GM18873 (cell line): ENCODE results near the gene HEPACAM2.

Experiments used
- ATAC-seq: cut with Tn5 transposase; IDR thresholded peaks from one replicate; pipeline ENCODE4 v1.9.1; 2021; ENCODE audit warnings: mild to moderate bottlenecking, moderate library complexity, moderate number of reproducible peaks; ENCODE audit not compliant: unreplicated experiment, low FRiP score

The HEPACAM2 gene

DNA sequence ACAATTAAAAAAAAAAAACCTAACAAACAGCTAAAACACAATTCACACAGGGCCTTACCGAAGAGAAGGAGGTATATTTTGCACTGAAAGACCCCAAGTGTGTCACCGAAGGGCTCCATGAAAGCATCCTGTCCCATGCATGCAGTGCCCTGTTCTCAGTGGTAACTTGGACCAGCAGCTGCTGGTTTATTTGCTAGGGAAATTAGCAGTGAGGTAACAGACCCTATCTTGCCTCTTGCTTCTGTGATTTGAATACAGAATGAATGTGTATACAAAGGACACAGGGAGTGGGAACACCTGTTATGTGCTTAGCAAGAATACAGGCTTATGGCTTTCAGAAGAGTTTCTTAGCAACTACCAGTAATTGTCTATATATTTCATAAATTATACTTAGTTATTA is at the start of gene HEPACAM2:
TSS of gene HEPACAM2 (minus strand) at position 160 of the 400 bp plus-strand sequence.
- ATAC-seq = no peak

DNA sequence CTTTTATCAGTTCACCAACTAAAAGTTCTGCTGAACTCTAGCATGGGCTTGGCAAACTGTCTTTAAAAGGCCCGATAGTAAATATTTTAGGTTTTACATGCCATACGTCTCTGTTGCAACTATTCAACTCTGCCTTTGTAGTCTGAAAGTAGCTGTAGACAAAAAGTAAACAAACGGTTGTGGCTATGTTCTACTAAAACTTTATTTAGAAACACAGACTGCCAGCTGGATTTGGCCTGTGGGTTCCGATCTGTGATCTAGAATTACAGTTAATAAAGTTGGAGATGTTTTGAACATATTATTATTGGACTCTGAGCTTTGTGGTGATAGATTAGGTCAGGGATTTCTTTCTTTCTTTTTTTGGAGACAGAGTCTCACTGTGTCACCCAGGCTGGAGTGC is 39.0 kb upstream of the HEPACAM2 start:
- ATAC-seq = no peak

DNA sequence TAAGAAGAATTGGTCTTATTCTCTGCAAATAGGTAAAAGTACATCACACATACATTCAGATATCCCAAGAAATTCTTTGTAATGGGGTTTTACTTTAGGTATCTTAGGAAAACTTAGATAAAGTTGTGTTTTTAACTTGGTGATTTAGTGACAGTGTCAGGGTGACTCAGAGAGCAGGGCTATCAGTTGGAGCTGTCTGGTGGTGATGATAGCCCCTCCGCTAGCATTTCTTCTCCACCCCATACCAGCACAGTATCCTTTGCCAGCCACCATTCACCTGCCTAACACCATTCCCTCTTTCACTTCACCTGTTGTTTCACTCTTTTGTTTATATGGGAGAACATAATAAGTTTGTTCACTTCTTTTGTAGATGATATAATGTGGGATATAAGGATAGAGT is 36.3 kb upstream of the HEPACAM2 start:
- no peak for ATAC-seq

- ATAC-seq = no peak
Measured at GRCh38 chr7:93258661-93259060, 32.4 kb upstream of the HEPACAM2 start.

- ATAC-seq = no peak
Measured at GRCh38 chr7:93249491-93250148, 23.4 kb upstream of the HEPACAM2 start.

DNA sequence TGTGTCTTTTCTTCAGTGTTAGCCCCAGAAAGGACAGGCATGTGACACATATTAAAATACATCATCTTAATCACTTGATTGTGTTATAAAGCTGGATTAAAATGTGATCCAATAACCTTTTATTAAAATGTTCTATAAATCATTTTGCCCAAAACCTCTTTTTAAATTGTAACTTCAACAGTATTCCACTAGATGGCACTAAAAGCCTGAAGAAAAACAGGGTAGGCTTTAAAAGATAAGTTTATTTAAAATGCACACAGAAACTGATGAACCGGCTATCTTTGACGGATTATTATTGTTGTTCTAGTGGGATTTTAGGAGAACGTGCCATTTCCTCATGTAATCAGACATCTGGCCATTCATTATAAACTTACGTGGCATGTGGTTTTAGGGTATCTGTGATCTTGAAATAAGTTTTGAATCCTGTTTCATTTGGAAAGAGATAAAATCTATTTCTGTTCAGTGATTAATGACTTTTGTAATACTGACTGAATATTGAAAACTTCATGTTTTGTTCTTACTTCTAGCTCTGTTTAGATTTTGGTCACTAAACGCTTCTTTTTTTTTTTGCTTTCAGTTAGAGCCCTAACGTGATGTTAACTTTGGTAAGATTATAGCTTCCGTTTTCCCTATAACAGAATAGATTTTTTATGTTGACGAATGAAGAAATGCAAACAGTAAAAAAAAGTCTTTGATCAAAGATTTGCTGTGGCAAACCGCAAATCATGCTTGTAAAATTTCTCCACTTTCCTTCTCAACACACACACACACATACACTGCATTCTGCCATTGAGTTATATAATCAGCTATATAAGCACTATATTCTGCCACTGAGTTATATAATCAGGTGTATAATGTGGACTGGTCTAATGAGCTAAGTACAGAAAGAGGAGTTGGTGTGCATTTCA is 19.5 kb upstream of the HEPACAM2 start:
- ATAC-seq = no peak

DNA sequence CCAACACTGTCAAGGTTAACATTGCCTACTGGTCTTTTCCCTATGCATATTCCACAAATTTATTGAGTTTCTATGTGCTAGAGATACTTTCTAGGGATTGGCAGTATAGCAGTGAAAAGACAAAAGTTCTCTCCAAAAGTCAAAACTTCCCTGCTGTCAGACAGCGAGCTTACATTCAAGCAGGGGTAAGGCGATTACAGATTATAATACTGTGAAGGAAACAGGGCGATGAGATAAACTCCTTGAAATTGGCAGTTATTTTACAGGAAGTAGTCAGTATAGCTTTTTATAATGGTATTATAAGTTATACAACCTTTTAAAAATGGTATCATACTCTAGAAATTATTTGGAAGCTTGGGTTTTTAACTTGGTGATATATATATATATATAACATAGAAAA is 15.8 kb upstream of the HEPACAM2 start:
- no peak for ATAC-seq

DNA sequence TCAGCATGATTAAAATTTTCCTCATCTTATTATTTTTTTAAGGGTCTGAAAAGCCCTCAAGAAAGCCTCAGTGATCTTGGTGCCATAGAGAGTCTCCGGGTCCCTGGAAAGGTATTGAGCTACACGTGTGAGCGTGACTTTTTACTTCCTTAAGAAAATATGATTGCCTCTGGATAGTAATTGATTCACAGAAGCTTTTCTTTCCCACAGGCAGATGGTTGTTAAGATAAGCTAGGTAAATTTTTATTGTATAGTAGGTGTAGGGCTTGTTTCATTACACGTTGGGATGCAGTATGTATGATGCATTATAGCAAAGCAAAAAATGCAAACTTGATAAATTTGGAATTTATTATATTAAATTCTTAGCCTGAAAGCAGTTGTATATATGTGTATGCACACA is 13.6 kb upstream of the HEPACAM2 start:
- no peak for ATAC-seq

DNA sequence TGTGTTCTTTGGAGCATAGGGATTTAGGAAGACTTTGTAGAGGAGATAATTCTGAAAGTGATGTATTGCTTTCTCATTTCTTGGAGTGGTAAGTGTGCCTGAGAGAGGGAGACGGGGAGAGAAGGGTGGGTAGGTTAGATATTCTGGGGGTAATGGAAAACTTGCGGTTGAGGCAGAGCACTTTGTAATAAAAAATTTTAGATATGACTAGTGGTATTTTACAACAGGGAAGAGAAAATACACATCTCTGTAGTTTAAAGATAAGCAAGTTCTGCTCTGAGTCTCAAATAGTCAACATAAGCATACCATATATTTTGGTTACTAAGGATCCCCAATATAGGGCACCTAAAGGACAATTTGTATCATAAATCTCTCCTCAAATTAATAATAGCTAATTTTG is 12.5 kb upstream of the HEPACAM2 start:
- no peak for ATAC-seq

- ATAC-seq = no peak
Measured at GRCh38 chr7:93238131-93238530, 11.9 kb upstream of the HEPACAM2 start.

- ATAC-seq = no peak
Measured at GRCh38 chr7:93235541-93235940, 9.3 kb upstream of the HEPACAM2 start.

GRCh38 chr7:93232673-93233018 is 6.4 kb upstream of the HEPACAM2 start:
- no peak for ATAC-seq

GRCh38 chr7:93231799-93232672 is 5.8 kb upstream of the HEPACAM2 start, which contains the start of gene VPS50:
VPS50 (plus strand) TSS chr7:93232366; CDS start chr7:93232468, 102 bp downstream.
- peak; percentile 99 for ATAC-seq

DNA sequence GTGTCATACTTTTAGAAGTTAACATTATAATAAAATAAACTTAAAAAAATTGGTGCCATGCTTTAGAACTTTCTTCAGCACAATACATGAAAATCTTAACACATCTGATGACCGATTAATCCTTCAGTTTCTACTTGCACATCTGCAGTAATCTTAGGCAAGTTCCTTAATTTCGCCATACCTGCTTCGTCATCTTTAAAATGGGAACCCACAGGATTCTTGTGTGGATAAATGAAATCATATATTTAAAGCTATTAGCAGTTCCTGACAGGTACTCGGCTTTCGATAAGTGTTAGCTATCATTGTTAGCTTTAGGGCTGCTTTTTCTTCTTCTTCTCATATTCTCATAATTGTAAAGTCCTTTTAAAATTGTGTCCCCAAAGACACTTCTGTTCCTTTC is 5.0 kb upstream of the HEPACAM2 start:
- no peak for ATAC-seq

- ATAC-seq = no peak
Measured at GRCh38 chr7:93228302-93228701, 2.0 kb upstream of the HEPACAM2 start.

- ATAC-seq = no peak
Measured at GRCh38 chr7:93219868-93220267, 6.4 kb downstream of the HEPACAM2 start.

DNA sequence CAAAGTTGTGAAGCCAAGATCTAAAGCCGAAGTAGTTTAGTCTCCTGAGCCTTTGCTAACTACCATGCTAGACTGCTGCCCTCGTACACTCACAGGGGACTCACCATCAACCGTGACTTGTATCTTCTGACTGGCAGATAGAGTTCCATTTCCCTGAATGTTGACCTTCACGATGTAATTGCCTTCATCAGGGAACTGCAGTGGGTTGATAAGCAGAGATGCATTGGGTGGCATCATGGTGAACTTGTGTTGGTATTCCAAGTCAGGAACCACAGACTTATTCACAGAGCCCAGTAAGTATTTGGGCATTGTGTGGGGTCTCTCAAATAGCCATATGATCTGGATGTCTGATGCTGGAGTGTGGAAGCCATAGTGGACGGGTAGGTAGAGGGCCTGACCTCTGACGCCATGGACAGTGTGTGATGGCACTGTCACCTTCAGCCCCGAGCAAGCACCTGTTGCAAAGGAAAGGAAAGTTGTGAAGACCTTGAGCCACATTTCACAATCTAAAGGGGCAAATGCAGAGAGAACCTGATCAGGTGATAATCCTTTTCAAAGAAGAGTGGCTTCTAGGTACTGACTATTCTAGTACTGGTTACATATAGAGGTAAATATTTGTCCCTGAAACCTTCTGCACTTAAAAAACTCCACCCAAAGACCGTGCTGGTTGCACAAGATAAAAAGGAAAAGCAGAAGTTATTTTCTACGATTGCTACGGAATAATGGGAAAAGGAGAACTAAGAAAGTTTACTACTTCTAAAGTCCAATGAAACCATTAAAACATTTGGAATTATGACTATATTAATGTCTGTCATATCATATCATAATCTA is 7.1 kb downstream of the HEPACAM2 start:
- ATAC-seq = no peak

DNA sequence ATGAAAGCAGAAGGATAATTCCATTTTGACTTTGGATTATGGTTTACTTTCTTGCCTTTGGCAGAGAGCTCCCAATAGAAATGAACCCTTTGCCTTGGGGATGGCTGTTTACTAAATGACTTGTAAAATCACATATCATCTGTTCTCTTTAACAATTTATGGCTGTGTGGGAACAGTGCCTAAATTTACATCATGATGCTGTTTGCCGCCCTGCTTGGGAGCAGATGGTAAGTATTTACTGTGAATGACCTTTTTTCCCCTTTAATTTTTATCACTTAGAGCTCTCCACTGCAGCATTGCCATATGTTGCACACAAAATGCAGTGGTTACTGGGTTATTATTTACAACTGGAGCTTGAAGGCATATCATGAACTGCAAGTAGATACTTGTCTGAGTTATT is 13.4 kb downstream of the HEPACAM2 start:
- no peak for ATAC-seq

GRCh38 chr7:93211228-93211818 is 14.9 kb downstream of the HEPACAM2 start:
- no peak for ATAC-seq

- no peak for ATAC-seq
Measured at GRCh38 chr7:93205046-93205445, 21.2 kb downstream of the HEPACAM2 start.
